H9 (cell line): ENCODE measurements around the gene ARHGAP15. TPM values are rescaled to one million over a fixed set of nuclear protein-coding genes. Genes with fewer than 3 reads are reported as not detected.

ENCODE experiments used
- DNase-seq: peaks from one replicate; pipeline ENCODE4 v3.0.0-alpha.2; 2017
- H2AFZ ChIP-seq: one replicate; pipeline ENCODE4 v1.6.1; 2013; ENCODE audit warnings: mild to moderate bottlenecking, low read length, control low read depth, moderate library complexity
- H2AK5ac ChIP-seq: 2 replicates; pipeline ENCODE4 v1.6.1; 2013; ENCODE audit warnings: low read length, control low read depth, mixed read lengths; ENCODE audit not compliant: insufficient read length
- H2BK120ac ChIP-seq: one replicate; pipeline ENCODE4 v1.6.1; 2013; ENCODE audit warnings: low read depth, mild to moderate bottlenecking, low read length, control low read depth, inconsistent platforms; ENCODE audit not compliant: poor library complexity, severe bottlenecking
- H2BK12ac ChIP-seq: 2 replicates; pipeline ENCODE4 v1.6.1; 2013; ENCODE audit warnings: low read length, control low read depth, mixed read lengths, low read depth; ENCODE audit not compliant: insufficient read length
- H2BK15ac ChIP-seq: 2 replicates; pipeline ENCODE4 v1.6.1; 2013; ENCODE audit warnings: low read depth, low read length, control low read depth
- H2BK20ac ChIP-seq: one replicate; pipeline ENCODE4 v1.6.1; 2013; ENCODE audit warnings: low read depth, mild to moderate bottlenecking, low read length, control low read depth, inconsistent platforms; ENCODE audit not compliant: poor library complexity, severe bottlenecking
- H2BK5ac ChIP-seq: 2 replicates; pipeline ENCODE4 v1.6.1; 2013; ENCODE audit warnings: low read length, control low read depth, mixed read lengths; ENCODE audit not compliant: insufficient read length
- H3K14ac ChIP-seq: 2 replicates; pipeline ENCODE4 v1.6.1; 2013; ENCODE audit warnings: low read length, control low read depth; ENCODE audit not compliant: insufficient read depth
- H3K18ac ChIP-seq: 2 replicates; pipeline ENCODE4 v1.6.1; 2013; ENCODE audit warnings: low read depth, mild to moderate bottlenecking, mixed read lengths, low read length, control low read depth; ENCODE audit not compliant: insufficient read length
- H3K23ac ChIP-seq: 2 replicates; pipeline ENCODE4 v1.6.1; 2013; ENCODE audit warnings: low read length, control low read depth, mixed read lengths, low read depth; ENCODE audit not compliant: insufficient read length
- H3K23me2 ChIP-seq: 2 replicates; pipeline ENCODE4 v1.6.1; 2013; ENCODE audit warnings: low read depth, mild to moderate bottlenecking, mixed read lengths, low read length, control low read depth; ENCODE audit not compliant: insufficient read length, poor library complexity, severe bottlenecking
- H3K27ac ChIP-seq: 2 replicates; pipeline ENCODE4 v1.5.1; 2013; ENCODE audit warnings: low read length, control low read depth, mixed read lengths, low read depth; ENCODE audit not compliant: insufficient read length
- H3K27me3 ChIP-seq: 2 replicates; pipeline ENCODE4 v1.6.1; 2013; ENCODE audit warnings: low read length, control low read depth, inconsistent platforms; ENCODE audit not compliant: insufficient read depth
- H3K4ac ChIP-seq: 2 replicates; pipeline ENCODE4 v1.6.1; 2013; ENCODE audit warnings: low read depth, mild to moderate bottlenecking, control low read depth, inconsistent platforms, low read length, moderate library complexity
- H3K4me1 ChIP-seq: 2 replicates; pipeline ENCODE4 v1.6.1; 2013; ENCODE audit warnings: low read length, control low read depth, inconsistent platforms; ENCODE audit not compliant: insufficient read depth
- H3K4me2 ChIP-seq: 2 replicates; pipeline ENCODE4 v1.6.1; 2013; ENCODE audit warnings: low read length, control low read depth, mixed read lengths; ENCODE audit not compliant: insufficient read length, insufficient read depth
- H3K56ac ChIP-seq: 2 replicates; pipeline ENCODE4 v1.6.1; 2013; ENCODE audit warnings: low read depth, mild to moderate bottlenecking, mixed read lengths, low read length, control low read depth; ENCODE audit not compliant: insufficient read length
- H3K79me1 ChIP-seq: 2 replicates; pipeline ENCODE4 v1.6.1; 2013; ENCODE audit warnings: low read depth, mild to moderate bottlenecking, moderate library complexity, low read length, control low read depth, inconsistent platforms; ENCODE audit not compliant: insufficient read depth, poor library complexity, severe bottlenecking
- H3K79me2 ChIP-seq: 2 replicates; pipeline ENCODE4 v1.6.1; 2013; ENCODE audit warnings: low read length, control low read depth, inconsistent platforms; ENCODE audit not compliant: insufficient read depth
- H3K9ac ChIP-seq: 2 replicates; pipeline ENCODE4 v1.6.1; 2013; ENCODE audit warnings: low read length, control low read depth, mixed read lengths; ENCODE audit not compliant: insufficient read length; ENCODE audit errors: extremely low read depth
- H3K9me3 ChIP-seq: one replicate; pipeline ENCODE4 v1.6.1; 2013; ENCODE audit warnings: low read depth, low read length, inconsistent platforms; ENCODE audit not compliant: control insufficient read depth
- H3T11ph ChIP-seq: one replicate; pipeline ENCODE4 v1.6.1; 2013; ENCODE audit warnings: mild to moderate bottlenecking, low read length, control low read depth, inconsistent platforms
- H4K20me1 ChIP-seq: one replicate; pipeline ENCODE4 v1.6.1; 2013; ENCODE audit not compliant: control insufficient read depth, insufficient read length, insufficient read depth
- H4K5ac ChIP-seq: 2 replicates; pipeline ENCODE4 v1.6.1; 2013; ENCODE audit warnings: low read depth, mild to moderate bottlenecking, mixed read lengths, low read length, control low read depth; ENCODE audit not compliant: insufficient read length
- H4K8ac ChIP-seq: replicated peaks from 2 replicates; pipeline ENCODE4 v1.6.1; 2013; ENCODE audit warnings: low read length, control low read depth, mixed read lengths, low read depth; ENCODE audit not compliant: insufficient read length
- H4K91ac ChIP-seq: 2 replicates; pipeline ENCODE4 v1.6.1; 2013; ENCODE audit warnings: low read depth, mild to moderate bottlenecking, moderate library complexity, mixed read lengths, low read length, control low read depth; ENCODE audit not compliant: insufficient read length
- H3K27ac Mint-ChIP-seq, 3 experiments: 2 replicates in 2 of 3; 3 replicates in 1 of 3; pipeline ENCODE4 v1.8.0; 2020 to 2021; ENCODE audit warnings: mixed read lengths in 3 of 3, mild to moderate bottlenecking in 1 of 3, moderate library complexity in 1 of 3
- H3K27me3 Mint-ChIP-seq: 2 replicates; pipeline ENCODE4 v1.8.0; 2021; ENCODE audit warnings: low read depth, mild to moderate bottlenecking, moderate library complexity, mixed read lengths
- H3K36me3 Mint-ChIP-seq, 3 experiments: 2 replicates in 2 of 3; 3 replicates in 1 of 3; pipeline ENCODE4 v1.8.0; 2020 to 2021; ENCODE audit warnings: low read depth in 3 of 3, mixed read lengths in 3 of 3; ENCODE audit not compliant: insufficient read depth in 1 of 3
- H3K4me1 Mint-ChIP-seq, 2 experiments: 2 replicates each; pipeline ENCODE4 v1.8.0; 2020; ENCODE audit warnings: mixed read lengths in 2 of 2
- H3K4me3 Mint-ChIP-seq, 2 experiments: 2 replicates in 1 of 2; 3 replicates in 1 of 2; pipeline ENCODE4 v1.8.0; 2020 to 2021; ENCODE audit warnings: mild to moderate bottlenecking in 2 of 2, mixed read lengths in 2 of 2, moderate library complexity in 1 of 2
- H3K9me3 Mint-ChIP-seq, 2 experiments: 2 replicates in 1 of 2; 3 replicates in 1 of 2; pipeline ENCODE4 v1.8.0; 2020; ENCODE audit warnings: mild to moderate bottlenecking in 2 of 2, mixed read lengths in 2 of 2, moderate library complexity in 1 of 2
- WGBS: extraction: QIAGEN DNeasy Blood & Tissue Kit; methylation state at CpG from one replicate; pipeline ENCODE4 v1.1.7; 2013; ENCODE audit warnings: missing lambda C conversion rate, low lambda C conversion rate, mixed read lengths; ENCODE audit not compliant: insufficient read length; ENCODE audit errors: extremely low coverage; 5-methylcytosine and 5-hydroxymethylcytosine counted together
- total RNA-seq: library from RNA; stranded (reverse); gene quantifications from 2 replicates; pipeline ENCODE4 v1.2.1, GENCODE V29; 2021
- TF ChIP-seq, protein P1 (sequence below): fragments of 200-600 bp; sonication (generic); conservative IDR thresholded peaks from 3 replicates; pipeline ENCODE4 v1.8.0; 2021; ENCODE audit warnings: antibody characterized with exemption, mild to moderate bottlenecking

ARHGAP15 gene
- total RNA-seq, 1 experiment from 2014 or later: not detected

DNA sequence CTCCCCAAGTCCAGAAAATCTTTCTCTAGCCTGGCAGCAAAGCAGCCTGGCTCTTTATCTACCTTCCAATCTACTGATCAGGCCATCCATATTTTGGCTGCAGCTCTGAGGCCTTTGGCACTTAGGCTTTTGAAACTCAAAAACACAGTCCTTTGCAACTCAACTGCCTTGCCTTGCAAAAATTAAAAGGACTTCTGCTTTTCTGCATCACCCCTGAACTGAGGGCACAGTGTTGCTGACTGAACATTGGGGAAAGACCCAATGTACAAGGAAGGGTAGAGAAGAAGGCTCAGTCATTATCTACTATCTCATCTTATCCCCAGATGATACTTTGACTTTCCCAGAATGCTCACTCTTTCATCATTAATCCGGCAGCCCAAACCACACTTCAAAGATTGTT lies 625.5 kb downstream of the ARHGAP15 start:
- Histone ChIP-seq H3T11ph (no peak overlapping the region), H4K20me1 (no peaks in the 10 kb centered on the region), H3K79me1 (no peaks in the 10 kb centered on the region), H3K9ac (no peak overlapping the region), H2BK5ac (no peak overlapping the region), H2BK12ac (no peak overlapping the region), H3K14ac (no peak overlapping the region), H4K91ac (no peak overlapping the region), H3K23ac (no peak overlapping the region), H3K4me1 (peaks cover 2% of the 10 kb centered on the region; the same call in 1 of the 2 replicates), H3K56ac (no peak overlapping the region), H3K27ac (no peak overlapping the region), H2BK15ac (no peak overlapping the region), H3K27me3 (no peaks in the 10 kb centered on the region), H2BK120ac (no peak overlapping the region), H3K18ac (no peak overlapping the region), H3K23me2 (no peaks in the 10 kb centered on the region), H3K9me3 (no peaks in the 10 kb centered on the region), H3K4me2 (no peak overlapping the region), H4K5ac (no peak overlapping the region), H2AFZ (no peak overlapping the region), H2BK20ac (no peak overlapping the region), H4K8ac (no peak overlapping the region), H3K79me2 (no peaks in the 10 kb centered on the region), H3K4ac (no peak overlapping the region), H2AK5ac (no peak overlapping the region)
- DNase-seq: no peak
- Mint-ChIP-seq H3K27ac (no peak overlapping the region; a peak in 1 of 7 replicates), H3K4me1 (peaks cover 34 to 38% of the 10 kb centered on the region in 2 experiments), H3K27me3 (no peaks in the 10 kb centered on the region; the same call in 1 of the 2 replicates), H3K36me3 (no peaks in the 10 kb centered on the region; a peak in 1 of 7 replicates), H3K4me3 (no peak overlapping the region), H3K9me3 (no peaks in the 10 kb centered on the region; a peak in 1 of 5 replicates)
- TF ChIP-seq, protein P1, sequence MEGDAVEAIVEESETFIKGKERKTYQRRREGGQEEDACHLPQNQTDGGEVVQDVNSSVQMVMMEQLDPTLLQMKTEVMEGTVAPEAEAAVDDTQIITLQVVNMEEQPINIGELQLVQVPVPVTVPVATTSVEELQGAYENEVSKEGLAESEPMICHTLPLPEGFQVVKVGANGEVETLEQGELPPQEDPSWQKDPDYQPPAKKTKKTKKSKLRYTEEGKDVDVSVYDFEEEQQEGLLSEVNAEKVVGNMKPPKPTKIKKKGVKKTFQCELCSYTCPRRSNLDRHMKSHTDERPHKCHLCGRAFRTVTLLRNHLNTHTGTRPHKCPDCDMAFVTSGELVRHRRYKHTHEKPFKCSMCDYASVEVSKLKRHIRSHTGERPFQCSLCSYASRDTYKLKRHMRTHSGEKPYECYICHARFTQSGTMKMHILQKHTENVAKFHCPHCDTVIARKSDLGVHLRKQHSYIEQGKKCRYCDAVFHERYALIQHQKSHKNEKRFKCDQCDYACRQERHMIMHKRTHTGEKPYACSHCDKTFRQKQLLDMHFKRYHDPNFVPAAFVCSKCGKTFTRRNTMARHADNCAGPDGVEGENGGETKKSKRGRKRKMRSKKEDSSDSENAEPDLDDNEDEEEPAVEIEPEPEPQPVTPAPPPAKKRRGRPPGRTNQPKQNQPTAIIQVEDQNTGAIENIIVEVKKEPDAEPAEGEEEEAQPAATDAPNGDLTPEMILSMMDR: no peak
- no CpG with 5 or more reads among the region's 1 CpG for WGBS
